GM12891 (cell line): ENCODE measurements around the gene TEKTIP1.

Source experiments
- PAX5 ChIP-seq: IDR thresholded peaks from 2 replicates; pipeline ENCODE4 v1.6.1; 2011; ENCODE audit warnings: low read length, moderate library complexity, mild to moderate bottlenecking; ENCODE audit not compliant: insufficient read depth, severe bottlenecking
- POLR2A ChIP-seq: IDR thresholded peaks from 2 replicates; pipeline ENCODE4 v1.6.1; 2011; ENCODE audit warnings: low read depth, low read length, control low read depth
- POLR2AphosphoS5 ChIP-seq: IDR thresholded peaks from 2 replicates; pipeline ENCODE4 v1.6.1; 2011; ENCODE audit warnings: low read depth, low read length, control low read depth
- TAF1 ChIP-seq: IDR thresholded peaks from 2 replicates; pipeline ENCODE4 v1.6.1; 2011; ENCODE audit warnings: low read depth, low read length, control low read depth

DNA sequence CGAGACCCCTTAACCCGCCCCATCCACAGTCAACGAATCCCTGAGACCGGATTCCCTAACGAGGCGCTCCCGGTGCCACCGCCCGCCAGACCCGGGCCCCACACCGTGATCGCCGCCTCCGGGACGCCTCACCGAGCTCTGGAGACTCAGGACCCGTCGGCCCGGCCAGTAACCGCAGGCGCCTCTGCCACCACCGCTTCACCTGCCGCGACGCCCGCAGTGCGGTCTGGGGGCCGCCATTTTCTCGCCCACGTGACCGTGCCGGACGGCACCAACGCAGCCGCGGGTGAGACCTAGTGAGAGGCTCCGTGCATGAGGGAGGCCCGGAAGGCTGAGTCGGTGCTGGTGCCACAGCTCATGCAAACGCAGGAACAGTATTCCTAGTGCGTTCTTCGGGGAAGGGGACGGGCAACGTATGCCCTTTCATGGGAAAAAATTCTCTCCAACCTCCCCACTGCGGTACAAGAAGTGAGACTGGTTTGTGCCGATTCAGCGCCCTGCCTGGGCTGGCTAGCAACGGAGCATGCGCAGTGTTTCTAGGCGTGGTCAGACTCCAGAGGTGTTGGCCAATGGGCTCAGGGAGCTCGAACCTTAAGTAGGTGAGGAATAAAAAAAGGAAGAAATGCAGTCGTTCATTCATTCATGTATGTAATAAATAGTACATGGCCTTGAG lies 38.4 kb upstream of the TEKTIP1 start, which contains the start of gene DOHH:
- peak; percentile 92 for TF ChIP-seq POLR2A
- TF ChIP-seq POLR2AphosphoS5 = peak; percentile 83
- peak; percentile 40 for TF ChIP-seq PAX5
- TF ChIP-seq TAF1 = peak; percentile 98
